ACHN (cell line): Measurements from ENCODE around the gene NCK2.

Experiments used
- DNase-seq: peaks from one replicate; pipeline ENCODE4 v3.0.0-alpha.2; 2015
- in situ Hi-C: cut with HindIII; loops from 2 replicates; pipeline ENCODE4 v1.10.0; 2017; ENCODE audit warnings: low sequenced_read_pairs, low pct_ligation_motif_present, low pct_unique_long_range_greater_than_20kb

The NCK2 gene

GRCh38 chr2:105917688-105918087, 173.0 kb downstream of the NCK2 start:
- DNase-seq, result no peak
- in situ Hi-C loops, result no loop called here

- in situ Hi-C loops, result no loop called here
- DNase-seq, result no peak
These were observed 174.6 kb downstream of the NCK2 start for GRCh38 chr2:105919191-105919811.

- in situ Hi-C loops, result no loop called here
- peak; percentile 50 for DNase-seq
These were observed 175.1 kb downstream of the NCK2 start for GRCh38 chr2:105919826-105920225.

GRCh38 chr2:105924271-105924670, 179.6 kb downstream of the NCK2 start:
- in situ Hi-C loops, result no loop called here
- DNase-seq, result no peak

- no peak for DNase-seq
- in situ Hi-C loops, result no loop called here
These were observed 180.2 kb downstream of the NCK2 start for GRCh38 chr2:105924932-105925331.

GRCh38 chr2:105925390-105925789, 180.7 kb downstream of the NCK2 start:
- in situ Hi-C loops, result no loop called here
- no peak for DNase-seq

- in situ Hi-C loops, result no loop called here
- no peak for DNase-seq
These were observed 182.4 kb downstream of the NCK2 start for GRCh38 chr2:105926960-105927678.

- in situ Hi-C loops, result no loop called here
- DNase-seq, result no peak
These were observed 183.4 kb downstream of the NCK2 start for GRCh38 chr2:105928086-105928485.

GRCh38 chr2:105928563-105928962, 183.9 kb downstream of the NCK2 start:
- no peak for DNase-seq
- in situ Hi-C loops, result no loop called here

GRCh38 chr2:105929516-105929915, 184.8 kb downstream of the NCK2 start:
- in situ Hi-C loops, result no loop called here
- no peak for DNase-seq

GRCh38 chr2:105932582-105932981, 187.9 kb downstream of the NCK2 start:
- in situ Hi-C loops, result no loop called here
- DNase-seq, result no peak

GRCh38 chr2:105933906-105934305, 189.2 kb downstream of the NCK2 start:
- DNase-seq, result no peak
- in situ Hi-C loops, result no loop called here

- DNase-seq, result no peak
- in situ Hi-C loops, result no loop called here
These were observed 189.8 kb downstream of the NCK2 start for GRCh38 chr2:105934467-105934866.

- in situ Hi-C loops, result no loop called here
- DNase-seq, result no peak
These were observed 190.4 kb downstream of the NCK2 start for GRCh38 chr2:105935063-105935462.

GRCh38 chr2:105936954-105937353, 192.2 kb downstream of the NCK2 start:
- no peak for DNase-seq
- in situ Hi-C loops, result no loop called here

GRCh38 chr2:105937498-105938097, 192.9 kb downstream of the NCK2 start:
- in situ Hi-C loops, result no loop called here
- no peak for DNase-seq
